K562 (cell line): ENCODE data around the gene MTF1. TPM values are rescaled to one million over a fixed set of nuclear protein-coding genes. Genes with fewer than 3 reads are reported as not detected.
A peak's percentile ranks its signal among the peaks of the same experiment; 100 is the strongest.

ENCODE experiments used
- ATF3 ChIP-seq, 2 experiments: fragments of 450-650 bp in 1 of 2; sonication (generic) in 1 of 2; formaldehyde crosslinking in 1 of 2; IDR thresholded peaks in 1 of 2; conservative IDR thresholded peaks in 1 of 2; 2 replicates each; pipeline versions ENCODE4 v1.6.1 to v1.8.1; 2016 to 2023; ENCODE audit warnings: mild to moderate bottlenecking in 2 of 2, moderate library complexity in 2 of 2, inconsistent platforms in 1 of 2, missing genetic modification reagents in 1 of 2
- BRF2 ChIP-seq: IDR thresholded peaks from 3 replicates; pipeline ENCODE4 v1.6.1; 2011; ENCODE audit warnings: borderline replicate concordance, mild to moderate bottlenecking; ENCODE audit not compliant: insufficient read length, insufficient read depth
- E4F1 ChIP-seq: fragments of 250-450 bp; sonication (Bioruptor Pico); IDR thresholded peaks from 2 replicates; pipeline ENCODE4 v1.5.0; 2021; ENCODE audit warnings: mild to moderate bottlenecking, borderline replicate concordance
- FOXA1 ChIP-seq: fragments of 450-650 bp; IDR thresholded peaks from 2 replicates; pipeline ENCODE4 v1.6.1; 2016; ENCODE audit warnings: mild to moderate bottlenecking, borderline replicate concordance
- FOXK2 ChIP-seq, 2 experiments: fragments of 450-650 bp; IDR thresholded peaks in 1 of 2; conservative IDR thresholded peaks in 1 of 2; 2 replicates each; pipeline ENCODE4 v1.6.1; 2016; ENCODE audit warnings: low read depth in 2 of 2, mild to moderate bottlenecking in 1 of 2
- GABPA ChIP-seq: fragments of 200-800 bp; sonication (Bioruptor generic); conservative IDR thresholded peaks from 2 replicates; pipeline ENCODE4 v1.6.1; 2016; ENCODE audit warnings: low read depth, missing genetic modification characterization, missing compliant biosample characterization
- MEF2D ChIP-seq: conservative IDR thresholded peaks from 2 replicates; pipeline ENCODE4 v1.6.1; 2016; ENCODE audit warnings: low read depth, missing genetic modification characterization, missing compliant biosample characterization
- PTRF ChIP-seq: fragments of 450-650 bp; IDR thresholded peaks from 2 replicates; pipeline ENCODE4 v1.6.1; 2016; ENCODE audit warnings: mild to moderate bottlenecking, missing genetic modification characterization, missing compliant biosample characterization
- RBM22 ChIP-seq: fragments of 200-400 bp; formaldehyde crosslinking; IDR thresholded peaks from 2 replicates; pipeline ENCODE4 v1.6.1; 2018; ENCODE audit warnings: low read length, low read depth; ENCODE audit not compliant: poor library complexity, severe bottlenecking
- SIN3A ChIP-seq, 2 experiments: fragments of 150-350 bp in 1 of 2; IDR thresholded peaks; 2 replicates each; pipeline ENCODE4 v1.6.1; 2011 to 2016; ENCODE audit warnings: borderline replicate concordance in 2 of 2, low read depth in 2 of 2, low read length in 2 of 2, mild to moderate bottlenecking in 2 of 2, moderate library complexity in 2 of 2; ENCODE audit not compliant: control insufficient read depth in 1 of 2
- TCF3 ChIP-seq: sonication (generic); formaldehyde crosslinking; IDR thresholded peaks from 2 replicates; pipeline ENCODE4 v1.4.0; 2020; ENCODE audit warnings: mild to moderate bottlenecking, missing genetic modification reagents
- TCFL5 ChIP-seq: fragments of 250-450 bp; sonication (Bioruptor Pico); conservative IDR thresholded peaks from 2 replicates; pipeline ENCODE4 v1.6.1; 2021; ENCODE audit warnings: mild to moderate bottlenecking, moderate library complexity, matching md5 sums
- ZBTB33 ChIP-seq: sonication (generic); formaldehyde crosslinking; IDR thresholded peaks from 2 replicates; pipeline ENCODE4 v1.8.1; 2023; ENCODE audit warnings: mild to moderate bottlenecking, missing genetic modification reagents
- ZBTB7A ChIP-seq: IDR thresholded peaks from 2 replicates; pipeline ENCODE4 v1.6.1; 2011; ENCODE audit warnings: low read depth, mild to moderate bottlenecking, low read length, moderate library complexity, borderline replicate concordance; ENCODE audit not compliant: control insufficient read depth
- ZNF140 ChIP-seq: fragments of 250-450 bp; sonication (Bioruptor Pico); IDR thresholded peaks from 2 replicates; pipeline ENCODE4 v1.8.0; 2021; ENCODE audit warnings: moderate library complexity, mild to moderate bottlenecking, inconsistent platforms
- ZNF280B ChIP-seq: fragments of 250-450 bp; sonication (Bioruptor Pico); IDR thresholded peaks from 2 replicates; pipeline ENCODE4 v1.5.1; 2021; ENCODE audit warnings: mild to moderate bottlenecking
- ZNF395 ChIP-seq: fragments of 200-800 bp; sonication (Bioruptor generic); IDR thresholded peaks from 2 replicates; pipeline ENCODE4 v1.6.1; 2017; ENCODE audit warnings: missing genetic modification characterization, missing compliant biosample characterization
- polyA plus RNA-seq, 8 experiments: library from polyadenylated mRNA; depleted of rRNA in 4 of 8; stranded (reverse) in 5 of 8; unstranded in 3 of 8; fragments of >200 nt; fragmentation: Nextera tagmentation in 2 of 8; fragmentation: Illumina TruSeq in 1 of 8; extraction: Ambion mirVana in 2 of 8; extraction: Trizol in 1 of 8; gene quantifications; 2 replicates each; pipeline versions ENCODE4 v1.2.1 to v1.2.3, GENCODE V29; 2011 to 2014; ENCODE audit warnings: inconsistent platforms in 1 of 8, missing spikeins in 1 of 8
- total RNA-seq, 7 experiments: library from RNA; depleted of rRNA in 6 of 7; stranded (reverse); fragments of >200 nt in 6 of 7; fragmentation: Illumina TruSeq in 2 of 7; extraction: Trizol in 2 of 7; gene quantifications; 2 replicates each; pipeline versions ENCODE4 v1.2.1 to v1.2.3, GENCODE V29; 2011 to 2021; ENCODE audit warnings: low replicate concordance in 1 of 7

Gene MTF1
- total and polyA plus RNA-seq, 9 of the 15 experiments (the other 6 are each of a cell fraction or from before 2014, with no cell fraction given): 1.1 to 12.2 (median 4.3) TPM

- TF ChIP-seq BRF2 (no peak), MEF2D (tag) (no peak), ZNF140 (no peak), GABPA (tag) (no peak), ZBTB7A (no peak), TCFL5 (CRISPR knock-in tag) (no peak), SIN3A (IDR thresholded peaks at IDR 0.05; ENCODE audit: borderline replicate concordance in 2 of 2, control insufficient read depth in 1 of 2, low read depth in 2 of 2, low read length in 2 of 2) (no peak), FOXA1 (peak; percentile 56; the same call in 1 of the 2 replicates), ZBTB33 (CRISPR knock-in tag) (no peak), ZNF395 (CRISPR knock-in tag) (no peak), PTRF (no peak), TCF3 (CRISPR knock-in tag) (no peak; the same call in 1 of the 2 replicates), ZNF280B (no peak), ATF3 (IDR thresholded peaks at IDR 0.05) (peak; percentile 93), ATF3 (CRISPR knock-in tag; conservative IDR thresholded peaks at IDR 0.05) (no peak), FOXK2 (conservative IDR thresholded peaks at IDR 0.05 in 1 of 2, IDR thresholded peaks at IDR 0.05 in 1 of 2; ENCODE audit: low read depth in 2 of 2) (no peak), RBM22 (no peak), E4F1 (CRISPR knock-in tag) (no peak)
These were observed 2.9 kb upstream of the MTF1 start (continued) for GRCh38 chr1:37862330-37862729.
